ENCODE results near the gene MYO16. TPM values are rescaled to one million over a fixed set of nuclear protein-coding genes. Genes with fewer than 3 reads are reported as not detected.

The MYO16 gene
- total RNA-seq, 1 experiment from 2014 or later, result not detected

DNA sequence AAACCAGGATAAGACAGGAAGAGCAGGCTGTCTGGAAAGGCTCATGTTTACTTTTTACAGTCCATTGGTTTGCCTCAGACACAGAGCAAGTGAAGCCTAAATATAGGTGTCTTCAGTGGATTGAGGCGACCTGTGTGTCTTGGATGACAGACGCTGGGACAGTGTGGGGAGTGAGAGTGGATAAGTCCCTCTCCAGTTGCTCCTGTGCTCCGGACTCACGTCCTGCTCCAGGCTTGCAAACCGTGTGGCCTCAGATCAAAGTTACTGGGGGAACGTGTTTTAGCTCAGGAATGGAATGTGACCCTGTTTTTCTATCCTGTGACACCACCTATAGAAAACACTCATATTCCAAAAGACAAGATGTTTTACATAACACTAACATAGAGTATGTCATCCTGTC lies 465.7 kb downstream of the MYO16 start:
- Histone ChIP-seq H3K4me2 (ENCODE audit: insufficient read depth, insufficient read length, low read length) (no peak overlapping the region), H3K56ac (ENCODE audit: insufficient read length, low read depth, low read length) (no peak overlapping the region), H2BK12ac (ENCODE audit: insufficient read length, low read depth, low read length) (no peak overlapping the region), H3K4me1 (ENCODE audit: insufficient read depth, low read length) (no peaks in the 10 kb centered on the region), H4K5ac (ENCODE audit: insufficient read length, low read depth, low read length) (no peak overlapping the region), H2BK20ac (ENCODE audit: low read depth, low read length, poor library complexity, severe bottlenecking) (no peak overlapping the region), H2BK120ac (ENCODE audit: low read depth, low read length, poor library complexity, severe bottlenecking) (no peak overlapping the region), H3K23me2 (ENCODE audit: insufficient read length, low read depth, low read length, poor library complexity, severe bottlenecking) (no peaks in the 10 kb centered on the region), H3K27me3 (ENCODE audit: insufficient read depth, low read length) (no peaks in the 10 kb centered on the region), H3K27ac (ENCODE audit: insufficient read length, low read depth, low read length) (no peak overlapping the region), H4K8ac (replicated peaks; ENCODE audit: insufficient read length, low read depth, low read length) (no peak overlapping the region), H3K23ac (ENCODE audit: insufficient read length, low read depth, low read length) (no peak overlapping the region), H2AFZ (ENCODE audit: low read length) (no peak overlapping the region), H4K20me1 (ENCODE audit: control insufficient read depth, insufficient read depth, insufficient read length) (no peaks in the 10 kb centered on the region), H3K79me2 (ENCODE audit: insufficient read depth, low read length) (no peaks in the 10 kb centered on the region; the same call in 1 of the 2 replicates), H2AK5ac (ENCODE audit: insufficient read length, low read length) (no peak overlapping the region), H3K18ac (ENCODE audit: insufficient read length, low read depth, low read length) (no peak overlapping the region), H3K9ac (ENCODE audit: extremely low read depth, insufficient read length, low read length) (no peak overlapping the region), H3K9me3 (ENCODE audit: control insufficient read depth, low read depth, low read length) (no peaks in the 10 kb centered on the region), H3T11ph (ENCODE audit: low read length) (no peak overlapping the region), H2BK15ac (ENCODE audit: low read depth, low read length) (no peak overlapping the region), H4K91ac (ENCODE audit: insufficient read length, low read depth, low read length) (no peak overlapping the region), H3K79me1 (ENCODE audit: insufficient read depth, low read depth, low read length, poor library complexity, severe bottlenecking) (no peaks in the 10 kb centered on the region), H3K4ac (ENCODE audit: low read depth, low read length) (no peak overlapping the region), H3K14ac (ENCODE audit: insufficient read depth, low read length) (no peak overlapping the region), H2BK5ac (ENCODE audit: insufficient read length, low read length) (no peak overlapping the region)
- Mint-ChIP-seq H3K4me1 (no peaks in the 10 kb centered on the region), H3K36me3 (ENCODE audit: insufficient read depth in 1 of 3, low read depth in 3 of 3) (peaks cover 0 to 6% (median 0%) of the 10 kb centered on the region in 3 experiments; a peak in 4 of 7 replicates), H3K27me3 (ENCODE audit: low read depth) (peaks cover 2% of the 10 kb centered on the region; the same call in 1 of the 2 replicates), H3K27ac (no peak overlapping the region), H3K4me3 (no peak overlapping the region), H3K9me3 (peaks cover 3 to 6% of the 10 kb centered on the region in 2 experiments; a peak in 3 of 5 replicates)
- TF ChIP-seq, protein P1, sequence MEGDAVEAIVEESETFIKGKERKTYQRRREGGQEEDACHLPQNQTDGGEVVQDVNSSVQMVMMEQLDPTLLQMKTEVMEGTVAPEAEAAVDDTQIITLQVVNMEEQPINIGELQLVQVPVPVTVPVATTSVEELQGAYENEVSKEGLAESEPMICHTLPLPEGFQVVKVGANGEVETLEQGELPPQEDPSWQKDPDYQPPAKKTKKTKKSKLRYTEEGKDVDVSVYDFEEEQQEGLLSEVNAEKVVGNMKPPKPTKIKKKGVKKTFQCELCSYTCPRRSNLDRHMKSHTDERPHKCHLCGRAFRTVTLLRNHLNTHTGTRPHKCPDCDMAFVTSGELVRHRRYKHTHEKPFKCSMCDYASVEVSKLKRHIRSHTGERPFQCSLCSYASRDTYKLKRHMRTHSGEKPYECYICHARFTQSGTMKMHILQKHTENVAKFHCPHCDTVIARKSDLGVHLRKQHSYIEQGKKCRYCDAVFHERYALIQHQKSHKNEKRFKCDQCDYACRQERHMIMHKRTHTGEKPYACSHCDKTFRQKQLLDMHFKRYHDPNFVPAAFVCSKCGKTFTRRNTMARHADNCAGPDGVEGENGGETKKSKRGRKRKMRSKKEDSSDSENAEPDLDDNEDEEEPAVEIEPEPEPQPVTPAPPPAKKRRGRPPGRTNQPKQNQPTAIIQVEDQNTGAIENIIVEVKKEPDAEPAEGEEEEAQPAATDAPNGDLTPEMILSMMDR (conservative IDR thresholded peaks at IDR 0.05), result no peak
- no peak for DNase-seq
- no CpG with 5 or more reads among the region's 6 CpGs for WGBS (ENCODE audit: extremely low coverage, insufficient read length, low lambda C conversion rate)
